ENCODE measurements around the gene MMP10. TPM values are rescaled to one million over a fixed set of nuclear protein-coding genes. Genes with fewer than 3 reads are reported as not detected.

MMP10 gene
- total and polyA plus RNA-seq, 2 experiments from 2014 or later = 0.10 TPM; not detected in 1

GRCh38 chr11:102760344-102761035, 19.9 kb downstream of the MMP10 start:
- TF ChIP-seq NANOG (IDR thresholded peaks at IDR 0.05; ENCODE audit: borderline replicate concordance) (no peak), ZNF331 (CRISPR knock-in tag; IDR thresholded peaks at IDR 0.05; ENCODE audit: low read depth) (no peak), ETS1 (IDR thresholded peaks at IDR 0.05) (no peak), REST (IDR thresholded peaks at IDR 0.05; ENCODE audit: unreplicated experiment) (no peak)
- Mint-ChIP-seq H3K27ac (no peak overlapping the region; the same call in 1 of the 2 replicates), H3K4me1 (peaks cover 13% of the 10 kb centered on the region), H3K27me3 (ENCODE audit: insufficient read depth, low read depth, poor library complexity) (peaks cover 2% of the 10 kb centered on the region), H3K36me3 (ENCODE audit: low read depth) (no peaks in the 10 kb centered on the region), H3K4me3 (no peak overlapping the region), H3K9me3 (no peaks in the 10 kb centered on the region)
- Histone ChIP-seq H3K9me2 (ENCODE audit: insufficient read depth) (no peaks in the 10 kb centered on the region), H2AFZ (no peak overlapping the region), H4K20me1 (replicated peaks; ENCODE audit: insufficient read depth) (no peaks in the 10 kb centered on the region), H3K4me2 (no peak overlapping the region), H3K4me1 (ENCODE audit: insufficient read depth) (peaks cover 8% of the 10 kb centered on the region; the same call in 1 of the 2 replicates), H3K27ac (ENCODE audit: low read depth) (no peak overlapping the region), H3K27me3 (ENCODE audit: insufficient read depth) (no peaks in the 10 kb centered on the region), H3K36me3 (ENCODE audit: insufficient read depth) (no peaks in the 10 kb centered on the region), H3F3A (replicated peaks; ENCODE audit: low read depth) (no peaks in the 10 kb centered on the region), H3K4me3 (no peak overlapping the region), H3K79me2 (replicated peaks; ENCODE audit: insufficient read depth) (no peaks in the 10 kb centered on the region)
- no peak for DNase-seq (ENCODE audit: low spot score)
- no peak for ATAC-seq

- H3K4me1 ChIP-seq (ENCODE audit: insufficient read depth) = peaks cover 18% of the 10 kb centered on the region; the same call in 1 of the 2 replicates
- ATAC-seq = no peak
- Mint-ChIP-seq H3K9me3 (no peaks in the 10 kb centered on the region), H3K36me3 (ENCODE audit: low read depth) (no peaks in the 10 kb centered on the region), H3K27me3 (ENCODE audit: insufficient read depth, low read depth, poor library complexity) (peaks cover 1% of the 10 kb centered on the region), H3K4me1 (peaks cover 16% of the 10 kb centered on the region), H3K4me3 (no peak overlapping the region), H3K27ac (no peak overlapping the region)
- no peaks in the 10 kb centered on the region for H4K20me1 ChIP-seq (replicated peaks; ENCODE audit: insufficient read depth)
- no peak overlapping the region for H3K4me2 ChIP-seq
- no peaks in the 10 kb centered on the region for H3K27me3 ChIP-seq (ENCODE audit: insufficient read depth)
- no peaks in the 10 kb centered on the region for H3K79me2 ChIP-seq (replicated peaks; ENCODE audit: insufficient read depth)
- no peaks in the 10 kb centered on the region for H3K36me3 ChIP-seq (ENCODE audit: insufficient read depth)
- no peak overlapping the region for H3K4me3 ChIP-seq
- no peaks in the 10 kb centered on the region for H3F3A ChIP-seq (replicated peaks; ENCODE audit: low read depth)
- no peak overlapping the region for H3K27ac ChIP-seq (ENCODE audit: low read depth)
- DNase-seq (ENCODE audit: low spot score) = no peak
- no peak overlapping the region for H2AFZ ChIP-seq
- no peaks in the 10 kb centered on the region for H3K9me2 ChIP-seq (ENCODE audit: insufficient read depth)
- TF ChIP-seq CREB1 (CRISPR knock-in tag; IDR thresholded peaks at IDR 0.05; ENCODE audit: low read depth) = no peak
- no peak for TF ChIP-seq JUNB (IDR thresholded peaks at IDR 0.05; ENCODE audit: unreplicated experiment)
- TF ChIP-seq NANOG (IDR thresholded peaks at IDR 0.05; ENCODE audit: borderline replicate concordance) = no peak
- no peak for TF ChIP-seq EZH2phosphoT487 (IDR thresholded peaks at IDR 0.05; ENCODE audit: unreplicated experiment)
- no peak for TF ChIP-seq POLR2AphosphoS5 (IDR thresholded peaks at IDR 0.05; ENCODE audit: low read depth)
- TF ChIP-seq ZNF462 (CRISPR knock-in tag; IDR thresholded peaks at IDR 0.05) = no peak
These were observed 22.4 kb downstream of the MMP10 start for GRCh38 chr11:102757823-102758549.

Measured in GM23338 (cell line).